HCT116 (cell line): ENCODE results near the gene DHX57. TPM values are rescaled to one million over a fixed set of nuclear protein-coding genes. Genes with fewer than 3 reads are reported as not detected.

ENCODE experiments used
- ATAC-seq: fragments of 200-7000 bp; cut with Tn5 transposase; 2 replicates; pipeline ENCODE4 v1.9.1; 2020; ENCODE audit warnings: mild to moderate bottlenecking, moderate library complexity
- BruUV-seq: library from RNA; stranded (reverse); fragments of 400-500 nt; replicated peaks from 2 replicates; lab custom pipeline; 2021; lab: Mats Ljungman, UMichigan
- CTCF ChIA-PET: fragments of 300-600 bp; sonication (Branson Sonifier 250); formaldehyde crosslinking; loops from one replicate; lab custom pipeline; 2021; ENCODE audit warnings: antibody characterized with exemption; lab: Charles Lee
- POLR2A ChIA-PET: fragments of 300-600, 350-600 bp; sonication (Branson Sonifier 250); formaldehyde crosslinking; loops from one replicate; lab custom pipeline; 2021; ENCODE audit warnings: antibody characterized with exemption; lab: Charles Lee
- RAD21 ChIA-PET, 2 experiments: fragments of 300-600 bp; sonication (Branson Sonifier 250); formaldehyde crosslinking; loops; one replicate each; lab custom pipeline; 2023; ENCODE audit warnings: low total read pairs in 2 of 2; ENCODE audit not compliant: uncharacterized antibody in 2 of 2, unreplicated experiment in 2 of 2, low non-redundant PET in 1 of 2; lab: Charles Lee
- DNase-seq: peaks from one replicate; pipeline ENCODE4 v3.0.0-alpha.2; 2010; ENCODE audit warnings: low read depth, low spot score
- H2AFZ ChIP-seq: fragments of 200-600 bp; shearing (Covaris generic), sonication (generic); 2 replicates; pipeline ENCODE4 v1.6.1; 2017; ENCODE audit warnings: low read depth, mixed run types, mixed read lengths, antibody characterized with exemption, low read length; ENCODE audit not compliant: poor library complexity, severe bottlenecking
- H3K27ac ChIP-seq: 2 replicates; pipeline ENCODE4 v1.5.1; 2012; ENCODE audit warnings: low read depth, low read length
- H3K27me3 ChIP-seq: fragments of 200-600 bp; sonication (generic); 2 replicates; pipeline ENCODE4 v1.6.1; 2016; ENCODE audit warnings: mixed run types, low read length, mixed read lengths; ENCODE audit not compliant: insufficient read depth
- H3K36me3 ChIP-seq, 2 experiments: fragments of 200-500 bp in 1 of 2; fragments of 200-600 bp in 1 of 2; sonication (Bioruptor generic) in 1 of 2; sonication (generic) in 1 of 2; 2 replicates each; pipeline versions ENCODE4 v1.5.1 to v1.6.1; 2014 to 2016; ENCODE audit warnings: low read length in 2 of 2, inconsistent platforms in 1 of 2, mixed read lengths in 1 of 2, mixed run types in 1 of 2; ENCODE audit not compliant: insufficient read depth in 2 of 2, control insufficient read depth in 1 of 2
- H3K4me1 ChIP-seq, 2 experiments: fragments of 200-600 bp in 1 of 2; sonication (generic) in 1 of 2; 2 replicates each; pipeline versions ENCODE4 v1.5.1 to v1.6.1; 2012 to 2017; ENCODE audit warnings: low read length in 2 of 2, inconsistent platforms in 1 of 2, mild to moderate bottlenecking in 1 of 2, mixed read lengths in 1 of 2, mixed run types in 1 of 2, moderate library complexity in 1 of 2; ENCODE audit not compliant: insufficient read depth in 2 of 2, control insufficient read depth in 1 of 2
- H3K4me2 ChIP-seq: fragments of 200-600 bp; sonication (generic); 2 replicates; pipeline ENCODE4 v1.6.1; 2017; ENCODE audit warnings: mixed run types, low read length, mixed read lengths
- H3K4me3 ChIP-seq, 2 experiments: fragments of 200-600 bp in 1 of 2; sonication (generic) in 1 of 2; replicated peaks in 1 of 2; 2 replicates each; pipeline ENCODE4 v1.5.1; 2011 to 2016; ENCODE audit warnings: low read length in 2 of 2, control low read depth in 1 of 2, low read depth in 1 of 2, mild to moderate bottlenecking in 1 of 2, mixed read lengths in 1 of 2, mixed run types in 1 of 2
- H3K79me2 ChIP-seq: fragments of 200-600 bp; sonication (generic); 2 replicates; pipeline ENCODE4 v1.6.1; 2017; ENCODE audit warnings: mild to moderate bottlenecking, mixed run types, low read length, moderate library complexity, mixed read lengths; ENCODE audit not compliant: insufficient read depth
- H3K9ac ChIP-seq: fragments of 200-600 bp; sonication (generic); 2 replicates; pipeline ENCODE4 v1.6.1; 2016; ENCODE audit warnings: low read length, mixed read lengths
- H3K9me2 ChIP-seq: fragments of 200-600 bp; sonication (generic), shearing (Covaris generic); 2 replicates; pipeline ENCODE4 v1.6.1; 2017; ENCODE audit warnings: mixed run types, mild to moderate bottlenecking, moderate library complexity; ENCODE audit not compliant: insufficient read depth
- H3K9me3 ChIP-seq, 2 experiments: fragments of 200-500 bp in 1 of 2; fragments of 200-600 bp in 1 of 2; sonication (Bioruptor generic) in 1 of 2; sonication (generic) in 1 of 2; 2 replicates each; pipeline ENCODE4 v1.6.1; 2014 to 2017; ENCODE audit warnings: low read length in 2 of 2, mixed read lengths in 2 of 2, inconsistent platforms in 1 of 2, low read depth in 1 of 2, mild to moderate bottlenecking in 1 of 2, mixed run types in 1 of 2, moderate library complexity in 1 of 2; ENCODE audit not compliant: control insufficient read depth in 1 of 2, insufficient read depth in 1 of 2
- H4K20me1 ChIP-seq: fragments of 200-600 bp; sonication (generic), shearing (Covaris generic); 2 replicates; pipeline ENCODE4 v1.6.1; 2017; ENCODE audit warnings: mixed run types, mild to moderate bottlenecking, moderate library complexity; ENCODE audit not compliant: insufficient read depth
- ELF1 ChIP-seq: IDR thresholded peaks from 2 replicates; pipeline ENCODE4 v1.6.1; 2012; ENCODE audit warnings: low read depth, borderline replicate concordance
- EZH2phosphoT487 ChIP-seq: fragments of 200-600 bp; IDR thresholded peaks from 2 replicates; pipeline ENCODE4 v1.6.1; 2018; ENCODE audit warnings: antibody characterized with exemption, borderline replicate concordance
- FOSL1 ChIP-seq: IDR thresholded peaks from 2 replicates; pipeline ENCODE4 v1.6.1; 2012; ENCODE audit warnings: low read depth
- JUND ChIP-seq: IDR thresholded peaks from 2 replicates; pipeline ENCODE4 v1.6.1; 2012
- POLR2AphosphoS5 ChIP-seq: IDR thresholded peaks from 2 replicates; pipeline ENCODE4 v1.6.1; 2011; ENCODE audit warnings: mild to moderate bottlenecking, low read depth, low read length, moderate library complexity
- RAD21 ChIP-seq: IDR thresholded peaks from 2 replicates; pipeline ENCODE4 v1.6.1; 2012; ENCODE audit warnings: low read depth, mild to moderate bottlenecking
- REST ChIP-seq: IDR thresholded peaks from 2 replicates; pipeline ENCODE4 v1.6.1; 2012; ENCODE audit warnings: low read depth
- SIN3A ChIP-seq: IDR thresholded peaks from 2 replicates; pipeline ENCODE4 v1.6.1; 2012; ENCODE audit warnings: low read depth
- TCF7L2 ChIP-seq: IDR thresholded peaks from 2 replicates; pipeline ENCODE4 v1.7.0; 2011; ENCODE audit warnings: borderline replicate concordance, inconsistent platforms; ENCODE audit not compliant: insufficient read depth, insufficient read length; ENCODE audit errors: extremely low read depth
- YY1 ChIP-seq: IDR thresholded peaks from 2 replicates; pipeline ENCODE4 v1.6.1; 2011; ENCODE audit warnings: low read length, low read depth, moderate library complexity, mild to moderate bottlenecking; ENCODE audit not compliant: insufficient replicate concordance; ENCODE audit errors: extremely low read depth
- ZNF274 ChIP-seq: fragments of 200-500 bp; sonication (Bioruptor generic); IDR thresholded peaks from 2 replicates; pipeline ENCODE4 v1.6.1; 2014; ENCODE audit warnings: mild to moderate bottlenecking, low read depth, low read length, inconsistent platforms
- intact Hi-C: fragments of 100-400 bp; cut with micrococcal nuclease; formaldehyde crosslinking; loops from 2 replicates; pipeline ENCODE4 v1.10.0; 2022
- total RNA-seq: library from RNA; stranded (reverse); gene quantifications from one replicate; pipeline ENCODE4 v1.2.1, GENCODE V29; 2021; ENCODE audit not compliant: unreplicated experiment
- TF ChIP-seq, protein P1 (sequence below): IDR thresholded peaks from 2 replicates; pipeline ENCODE4 v1.6.1; 2012

DHX57 gene
- total RNA-seq, 1 experiment from 2014 or later: 19.4 TPM

DNA sequence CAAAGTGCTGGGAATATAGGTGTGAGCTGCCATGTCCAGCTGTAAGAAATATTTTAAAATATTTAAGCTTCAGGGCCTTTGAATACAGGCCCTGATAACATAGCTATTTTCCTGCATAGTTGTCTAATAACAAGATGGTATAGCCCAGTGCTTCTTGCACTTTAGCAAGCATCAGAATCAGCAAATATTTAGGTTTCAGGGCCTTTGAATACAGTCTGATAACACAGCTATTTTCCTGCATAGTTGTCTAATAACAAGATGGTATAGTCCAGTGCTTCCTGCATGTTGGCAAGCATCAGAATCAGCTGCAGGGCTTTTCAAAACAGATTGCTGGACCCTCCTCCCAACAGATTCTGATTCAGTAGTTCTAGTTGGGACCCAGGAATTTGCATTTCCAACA is 92.1 kb downstream of the DHX57 start:
- TF ChIP-seq REST (no peak), SIN3A (no peak), FOSL1 (no peak), RAD21 (no peak), JUND (no peak), ELF1 (no peak), EZH2phosphoT487 (no peak), ZNF274 (no peak), TCF7L2 (no peak), POLR2AphosphoS5 (no peak), YY1 (no peak)
- TF ChIP-seq, protein P1, sequence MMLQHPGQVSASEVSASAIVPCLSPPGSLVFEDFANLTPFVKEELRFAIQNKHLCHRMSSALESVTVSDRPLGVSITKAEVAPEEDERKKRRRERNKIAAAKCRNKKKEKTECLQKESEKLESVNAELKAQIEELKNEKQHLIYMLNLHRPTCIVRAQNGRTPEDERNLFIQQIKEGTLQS: no peak
- TF ChIP-seq, all 23 proteins: peak for 0

More for the DNA sequence above, 92.1 kb downstream of the DHX57 start:
- Histone ChIP-seq H3K4me1 (peaks cover 0 to 7% of the 10 kb centered on the region in 2 experiments; a peak in 2 of 4 replicates), H3K9me3 (no peaks in the 10 kb centered on the region), H3K79me2 (peaks cover 8% of the 10 kb centered on the region), H3K4me3 (no peak overlapping the region), H3K4me2 (no peak overlapping the region), H3K27me3 (no peaks in the 10 kb centered on the region), H4K20me1 (no peaks in the 10 kb centered on the region), H3K9me2 (no peaks in the 10 kb centered on the region), H3K27ac (no peak overlapping the region), H3K9ac (no peak overlapping the region), H2AFZ (no peak overlapping the region), H3K36me3 (peaks cover 4 to 13% of the 10 kb centered on the region in 2 experiments; a peak in 2 of 4 replicates)
- intact Hi-C loops: no loop called here
- RAD21 ChIA-PET: no interaction called here
- CTCF ChIA-PET: no interaction called here
- no TSS peak for BruUV-seq
- ATAC-seq (no peak), DNase-seq (no peak)
- POLR2A ChIA-PET: no interaction called here
